GM13976 (cell line): ENCODE measurements around the gene EEF1AKMT3.

Experiments used
- DNase-seq: peaks from one replicate; pipeline ENCODE4 v3.0.0; 2012; ENCODE audit warnings: low spot score
- in situ Hi-C: fragments of 300-500 bp; cut with MboI; formaldehyde crosslinking; loops from one replicate; pipeline ENCODE4 v1.12.0; 2022; ENCODE audit warnings: low sequenced_read_pairs, mixed read lengths, inconsistent platforms; ENCODE audit not compliant: unreplicated experiment
- TF ChIP-seq, protein P1 (sequence below): IDR thresholded peaks from 2 replicates; pipeline ENCODE4 v1.5.1; 2012; ENCODE audit warnings: borderline replicate concordance, mild to moderate bottlenecking; ENCODE audit not compliant: insufficient read depth; ENCODE audit errors: extremely low read depth, missing control alignments, control extremely low read depth

The EEF1AKMT3 gene

DNA sequence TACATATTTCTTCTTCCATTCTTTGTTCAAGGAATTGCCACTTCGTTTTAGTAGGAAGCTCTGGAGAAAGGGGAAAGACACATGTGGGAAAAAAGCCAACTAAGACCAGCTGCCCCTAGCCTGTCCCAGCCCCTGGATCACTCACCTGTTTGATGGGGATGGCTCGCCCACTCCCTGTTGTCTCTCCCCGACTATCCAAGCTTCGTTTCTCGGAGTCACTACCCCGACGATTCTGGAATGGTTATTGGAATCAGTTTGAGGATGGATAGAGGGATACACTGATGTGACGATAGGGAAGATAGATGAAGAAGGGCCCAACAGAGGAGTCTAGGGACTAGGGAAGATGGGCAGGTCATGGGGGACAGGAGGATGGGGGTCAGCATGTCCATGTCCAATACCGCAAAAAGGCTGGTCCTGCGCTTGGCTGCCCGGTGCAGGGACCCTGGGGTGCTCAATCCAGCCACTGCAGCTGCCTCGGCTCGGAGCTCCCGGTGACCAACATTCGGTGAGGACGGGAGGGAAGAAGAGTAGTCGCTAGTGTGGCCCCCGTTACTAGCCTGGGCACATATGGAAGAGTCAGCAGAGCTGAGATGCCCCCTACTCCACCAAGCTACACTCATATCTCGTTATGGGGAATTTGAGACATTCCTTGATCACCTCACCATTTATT, 40.9 kb upstream of the EEF1AKMT3 start:
- TF ChIP-seq, protein P1, sequence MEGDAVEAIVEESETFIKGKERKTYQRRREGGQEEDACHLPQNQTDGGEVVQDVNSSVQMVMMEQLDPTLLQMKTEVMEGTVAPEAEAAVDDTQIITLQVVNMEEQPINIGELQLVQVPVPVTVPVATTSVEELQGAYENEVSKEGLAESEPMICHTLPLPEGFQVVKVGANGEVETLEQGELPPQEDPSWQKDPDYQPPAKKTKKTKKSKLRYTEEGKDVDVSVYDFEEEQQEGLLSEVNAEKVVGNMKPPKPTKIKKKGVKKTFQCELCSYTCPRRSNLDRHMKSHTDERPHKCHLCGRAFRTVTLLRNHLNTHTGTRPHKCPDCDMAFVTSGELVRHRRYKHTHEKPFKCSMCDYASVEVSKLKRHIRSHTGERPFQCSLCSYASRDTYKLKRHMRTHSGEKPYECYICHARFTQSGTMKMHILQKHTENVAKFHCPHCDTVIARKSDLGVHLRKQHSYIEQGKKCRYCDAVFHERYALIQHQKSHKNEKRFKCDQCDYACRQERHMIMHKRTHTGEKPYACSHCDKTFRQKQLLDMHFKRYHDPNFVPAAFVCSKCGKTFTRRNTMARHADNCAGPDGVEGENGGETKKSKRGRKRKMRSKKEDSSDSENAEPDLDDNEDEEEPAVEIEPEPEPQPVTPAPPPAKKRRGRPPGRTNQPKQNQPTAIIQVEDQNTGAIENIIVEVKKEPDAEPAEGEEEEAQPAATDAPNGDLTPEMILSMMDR: no peak
- DNase-seq: no peak
- in situ Hi-C loops: no loop called here

DNA sequence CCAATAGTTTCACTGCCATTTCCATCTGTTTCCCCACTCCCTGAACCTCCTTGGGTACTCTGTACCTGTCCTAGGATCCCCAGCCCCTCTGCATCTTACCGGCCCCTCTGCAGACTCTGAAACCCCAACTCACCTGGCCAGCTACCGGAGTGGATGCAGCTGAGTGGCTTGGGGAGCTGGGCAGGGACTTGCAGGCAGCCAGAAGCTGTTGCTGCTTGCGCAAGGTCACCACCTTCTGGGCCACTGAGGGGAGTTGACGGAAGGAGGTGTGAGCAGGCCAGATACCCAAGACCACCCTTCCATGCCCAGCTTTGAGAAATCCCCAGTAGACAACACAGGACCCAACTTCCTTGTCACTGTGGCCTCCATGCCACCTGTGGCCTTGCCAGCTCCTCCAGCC, 40.1 kb upstream of the EEF1AKMT3 start:
- no peak for DNase-seq
- in situ Hi-C loops: no loop called here
- TF ChIP-seq, protein P1: no peak

DNA sequence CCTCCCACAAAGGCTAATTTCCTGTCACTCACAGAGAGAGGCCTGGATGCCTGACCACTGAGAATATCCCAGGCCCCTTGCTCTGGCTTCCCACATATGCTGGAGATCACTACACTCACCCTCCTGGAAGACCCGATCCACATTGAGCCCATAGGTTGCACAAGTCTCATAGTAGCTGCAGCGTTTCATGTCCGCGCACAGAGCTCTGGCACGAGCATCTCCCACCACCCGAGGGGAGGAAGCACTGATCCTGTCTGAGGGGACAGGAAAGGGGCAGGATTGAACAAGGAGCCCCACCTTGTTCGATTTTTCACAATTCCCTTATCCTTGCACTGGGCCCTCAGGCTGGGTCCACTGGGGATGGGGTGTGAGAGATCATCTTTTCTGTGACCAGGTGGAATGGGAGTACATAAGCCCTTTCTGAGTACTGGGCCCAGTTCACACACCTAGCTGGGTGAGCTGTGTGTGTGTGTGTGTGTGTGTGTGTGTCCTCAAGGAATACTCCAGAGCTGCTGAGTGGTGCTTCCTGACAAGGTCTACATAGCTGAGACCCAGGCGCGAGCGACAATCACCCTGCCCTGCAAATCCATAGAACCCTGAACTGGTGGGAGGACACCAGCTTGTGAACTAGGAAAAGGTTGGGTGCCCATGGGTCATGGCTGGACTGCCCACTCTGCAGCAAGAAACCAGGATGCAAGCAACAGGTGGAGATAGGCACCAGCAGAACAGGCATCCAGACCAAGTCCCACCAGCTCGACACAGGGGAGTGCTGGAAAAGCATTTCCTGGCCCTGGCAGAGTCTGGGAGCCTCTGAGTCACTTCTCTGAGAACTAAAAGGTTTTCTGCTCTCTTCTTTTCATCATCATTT, 39.5 kb upstream of the EEF1AKMT3 start:
- no peak for DNase-seq
- TF ChIP-seq, protein P1: no peak
- in situ Hi-C loops: no loop called here

DNA sequence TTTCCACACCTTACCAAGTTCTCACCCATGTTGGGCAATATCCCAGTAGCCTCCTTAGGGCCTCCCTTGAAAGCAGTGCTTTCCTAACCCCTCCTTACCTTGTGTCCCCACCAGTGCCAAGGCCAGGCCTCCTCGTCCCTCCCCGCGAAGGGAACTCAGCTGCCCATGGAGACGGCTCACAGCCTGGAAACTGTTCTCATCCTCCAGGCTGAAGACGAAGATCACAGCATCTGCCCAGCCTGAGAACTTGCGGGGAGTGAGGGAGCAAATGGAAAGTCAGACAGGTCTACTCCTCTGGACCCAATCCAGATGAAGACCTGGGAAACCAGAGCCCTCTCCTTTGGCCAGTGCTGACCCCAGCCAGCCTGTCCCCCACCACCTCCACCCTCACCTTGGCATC, 38.5 kb upstream of the EEF1AKMT3 start:
- TF ChIP-seq, protein P1: no peak
- no peak for DNase-seq
- in situ Hi-C loops: no loop called here

DNA sequence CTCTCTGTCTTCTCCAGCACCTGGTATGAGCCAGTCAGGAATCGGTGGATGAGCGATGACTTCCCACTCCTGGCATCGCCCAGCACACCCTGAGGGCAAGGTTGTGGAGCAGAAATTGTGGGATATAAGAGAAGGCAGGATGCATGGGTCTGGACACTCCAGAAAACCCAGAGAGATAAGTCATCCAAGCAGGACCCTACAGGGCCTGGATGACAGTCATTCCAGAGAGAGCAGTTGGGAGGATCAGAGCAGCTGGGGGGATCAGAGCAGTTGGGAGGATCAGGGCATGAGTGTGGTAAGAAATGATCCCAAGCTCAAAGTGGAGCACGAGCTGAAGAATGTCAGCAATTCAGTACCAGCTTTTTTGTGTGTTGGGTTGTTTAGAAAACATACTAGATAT, 37.8 kb upstream of the EEF1AKMT3 start:
- in situ Hi-C loops: no loop called here
- DNase-seq: no peak
- TF ChIP-seq, protein P1: no peak

DNA sequence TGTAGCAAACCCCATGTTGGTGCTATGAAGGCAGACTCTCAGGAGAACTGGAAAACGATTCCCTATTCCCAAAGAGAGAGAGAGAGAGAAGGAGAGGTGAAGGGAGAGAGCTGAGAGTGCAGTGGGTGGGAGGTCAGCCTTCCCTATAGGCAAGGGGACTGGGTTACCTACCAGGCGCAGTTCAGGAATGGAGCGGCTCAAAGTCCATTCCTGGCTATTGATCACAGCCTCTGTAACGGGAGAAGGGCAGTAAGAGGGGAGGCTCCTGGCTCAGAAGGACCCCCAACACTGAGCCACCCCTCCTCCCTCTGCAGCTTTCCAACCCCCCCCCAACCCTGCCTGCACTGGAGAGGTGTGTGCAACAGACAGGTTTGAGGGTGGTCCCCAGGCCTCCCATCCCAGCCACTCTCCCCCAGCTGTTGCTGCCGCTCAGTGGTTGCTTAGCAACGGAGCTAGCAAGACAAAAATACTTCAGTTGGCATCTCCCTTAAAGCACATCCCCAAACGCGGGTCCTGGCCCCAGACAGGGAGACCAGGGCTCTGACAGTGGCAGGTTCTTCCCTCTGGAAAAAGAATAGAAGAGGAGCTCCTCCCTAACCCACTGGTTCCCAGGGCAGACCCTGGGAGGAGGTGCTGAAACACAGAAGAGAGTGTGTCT, 37.1 kb upstream of the EEF1AKMT3 start:
- TF ChIP-seq, protein P1: no peak
- DNase-seq: no peak
- in situ Hi-C loops: no loop called here
